GM23248 (cell line): Measurements from ENCODE around the gene JOSD2. TPM values are rescaled to one million over a fixed set of nuclear protein-coding genes. Genes with fewer than 3 reads are reported as not detected.

ENCODE experiments used
- DNase-seq: peaks from one replicate; pipeline ENCODE4 v3.0.0-alpha.2; 2015
- H2AFZ ChIP-seq: fragments of 200-600 bp; sonication (generic); 2 replicates; pipeline ENCODE4 v1.6.1; 2016; ENCODE audit warnings: antibody characterized with exemption
- H3F3A ChIP-seq: fragments of 200-600 bp; sonication (generic); 2 replicates; pipeline ENCODE4 v1.6.1; 2016; ENCODE audit warnings: mild to moderate bottlenecking, antibody characterized with exemption, mixed run types; ENCODE audit not compliant: insufficient read depth
- H3K27ac ChIP-seq: fragments of 200-600 bp; sonication (generic); 2 replicates; pipeline ENCODE4 v1.5.1; 2016; ENCODE audit warnings: mild to moderate bottlenecking
- H3K27me3 ChIP-seq: fragments of 200-600 bp; sonication (generic); replicated peaks from 2 replicates; pipeline ENCODE4 v1.6.1; 2016; ENCODE audit warnings: mild to moderate bottlenecking; ENCODE audit not compliant: insufficient read depth
- H3K36me3 ChIP-seq: fragments of 200-600 bp; sonication (generic); 2 replicates; pipeline ENCODE4 v1.6.1; 2016; ENCODE audit warnings: low read depth, mild to moderate bottlenecking
- H3K4me1 ChIP-seq: fragments of 200-600 bp; sonication (generic); 2 replicates; pipeline ENCODE4 v1.6.1; 2016; ENCODE audit warnings: mild to moderate bottlenecking; ENCODE audit not compliant: insufficient read depth
- H3K4me2 ChIP-seq: fragments of 200-600 bp; sonication (generic); one replicate; pipeline ENCODE4 v1.6.1; 2016; ENCODE audit warnings: mild to moderate bottlenecking; ENCODE audit not compliant: unreplicated experiment
- H3K4me3 ChIP-seq: fragments of 200-600 bp; sonication (generic); 2 replicates; pipeline ENCODE4 v1.5.1; 2016; ENCODE audit warnings: mild to moderate bottlenecking
- H3K79me2 ChIP-seq: fragments of 200-600 bp; sonication (generic); 2 replicates; pipeline ENCODE4 v1.6.1; 2016; ENCODE audit warnings: mild to moderate bottlenecking; ENCODE audit not compliant: insufficient read depth
- H3K9ac ChIP-seq: fragments of 200-600 bp; sonication (generic); 2 replicates; pipeline ENCODE4 v1.6.1; 2016; ENCODE audit warnings: mild to moderate bottlenecking
- H3K9me2 ChIP-seq: fragments of 200-600 bp; sonication (generic); 2 replicates; pipeline ENCODE4 v1.6.1; 2016; ENCODE audit warnings: mixed run types, mild to moderate bottlenecking, moderate library complexity; ENCODE audit not compliant: insufficient read depth
- H3K9me3 ChIP-seq: fragments of 200-600 bp; sonication (generic); one replicate; pipeline ENCODE4 v1.6.1; 2017; ENCODE audit warnings: low read depth
- H4K20me1 ChIP-seq: fragments of 200-600 bp; sonication (generic); 2 replicates; pipeline ENCODE4 v1.6.0; 2016; ENCODE audit not compliant: insufficient read depth
- EZH2 ChIP-seq: fragments of 200-600 bp; sonication (generic); IDR thresholded peaks from 2 replicates; pipeline ENCODE4 v1.6.1; 2018; ENCODE audit warnings: antibody characterized with exemption, mild to moderate bottlenecking; ENCODE audit not compliant: insufficient read depth, poor library complexity, severe bottlenecking
- EZH2phosphoT487 ChIP-seq: fragments of 200-600 bp; sonication (generic); IDR thresholded peaks from 2 replicates; pipeline ENCODE4 v1.6.1; 2018; ENCODE audit warnings: antibody characterized with exemption, moderate library complexity, mild to moderate bottlenecking, low read depth; ENCODE audit not compliant: insufficient read depth
- WGBS, 2 experiments: methylation state at CpG; one replicate each; pipeline ENCODE4 v1.1.6; 2015 to 2017; ENCODE audit warnings: low lambda C conversion rate in 2 of 2, low coverage in 1 of 2; ENCODE audit errors: missing lambda C conversion rate in 2 of 2; 5-methylcytosine and 5-hydroxymethylcytosine counted together
- in situ Hi-C: fragments of 300-500 bp; cut with MboI; formaldehyde crosslinking; loops from 2 replicates; pipeline ENCODE4 v1.15.0; 2020
- polyA plus RNA-seq: library from polyadenylated mRNA; unstranded; fragments of >200 nt; fragmentation: Nextera tagmentation; extraction: Ambion mirVana; gene quantifications from 2 replicates; pipeline ENCODE4 v1.2.1, GENCODE V29; 2016
- total RNA-seq: library from RNA; depleted of rRNA; stranded (reverse); fragments of >200 nt; shearing (Covaris generic); gene quantifications from 2 replicates; pipeline ENCODE4 v1.2.3, GENCODE V29; 2014

The JOSD2 gene
- total and polyA plus RNA-seq, 2 experiments from 2014 or later: 55.2 to 98.5 TPM

GRCh38 chr19:50466706-50467039 is 44.3 kb downstream of the JOSD2 start:
- H3K9ac ChIP-seq: no peak overlapping the region
- in situ Hi-C loops: no loop called here
- 43 to 50% methylated on average over 11 of the region's 11 CpGs for WGBS, 2 experiments

DNA sequence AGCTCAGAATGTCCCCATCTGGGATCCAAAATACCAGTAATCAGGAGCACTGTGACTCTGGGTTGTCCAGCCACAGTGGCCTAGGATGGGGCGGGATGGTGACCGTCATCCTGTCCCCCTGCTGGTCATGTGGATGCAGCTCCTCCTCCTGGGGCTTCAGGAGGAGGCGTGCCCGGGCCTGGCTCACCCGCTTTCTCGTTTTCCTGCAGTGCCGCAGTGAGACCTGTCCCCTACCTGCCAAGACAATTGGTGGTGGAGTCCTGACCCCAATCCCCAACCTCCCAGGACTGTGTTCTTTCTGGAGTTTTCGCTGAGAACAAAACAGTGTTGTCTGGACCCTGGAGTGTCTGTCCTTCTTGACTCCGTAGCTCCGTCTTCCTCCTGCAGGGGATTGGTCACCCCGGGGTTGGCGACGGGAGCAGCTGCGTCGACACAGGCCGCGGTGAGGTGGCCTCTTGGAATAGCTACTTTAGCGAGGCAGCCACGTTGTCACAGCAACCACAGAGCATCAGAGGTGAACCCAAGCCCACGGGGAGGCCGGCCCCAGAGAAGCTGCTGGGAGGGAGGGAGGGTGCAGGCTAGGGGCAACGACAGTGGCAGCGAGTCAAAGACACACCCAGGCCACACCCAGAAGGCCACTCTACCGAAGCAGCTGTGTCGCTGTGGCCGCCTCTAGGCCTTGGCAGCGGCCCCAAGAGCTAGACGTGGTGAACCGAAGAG is 44.8 kb downstream of the JOSD2 start:
- in situ Hi-C loops: no loop called here
- Histone ChIP-seq H4K20me1 (no peaks in the 10 kb centered on the region), H3K9me3 (no peaks in the 10 kb centered on the region), H3K36me3 (no peaks in the 10 kb centered on the region), H3K4me3 (no peak overlapping the region), H3K27me3 (no peaks in the 10 kb centered on the region; the same call in 1 of the 2 replicates), H3K9ac (no peak overlapping the region), H3F3A (no peaks in the 10 kb centered on the region), H3K9me2 (no peaks in the 10 kb centered on the region), H3K79me2 (no peaks in the 10 kb centered on the region), H2AFZ (no peak overlapping the region), H3K27ac (no peak overlapping the region), H3K4me1 (no peaks in the 10 kb centered on the region), H3K4me2 (no peak overlapping the region)
- WGBS, 2 experiments: 19% methylated on average over 27 to 29 of the region's 29 CpGs
- peak; percentile 30 for DNase-seq
- TF ChIP-seq EZH2: no peak
- no peak for TF ChIP-seq EZH2phosphoT487

More at GRCh38 chr19:50466706-50467039, 44.3 kb downstream of the JOSD2 start:
- no peaks in the 10 kb centered on the region for H3K9me2 ChIP-seq
- H3K4me2 ChIP-seq: no peak overlapping the region
- no peaks in the 10 kb centered on the region for H3K79me2 ChIP-seq
- H3K4me3 ChIP-seq: no peak overlapping the region
- no peak overlapping the region for H3K27ac ChIP-seq
- no peak overlapping the region for H2AFZ ChIP-seq
- H4K20me1 ChIP-seq: no peaks in the 10 kb centered on the region
- no peaks in the 10 kb centered on the region for H3K9me3 ChIP-seq
- H3K4me1 ChIP-seq: no peaks in the 10 kb centered on the region
- DNase-seq: no peak
- no peak for TF ChIP-seq EZH2
- TF ChIP-seq EZH2phosphoT487: no peak
- H3F3A ChIP-seq: no peaks in the 10 kb centered on the region
- no peaks in the 10 kb centered on the region; the same call in 1 of the 2 replicates for H3K27me3 ChIP-seq
- H3K36me3 ChIP-seq: no peaks in the 10 kb centered on the region

DNA sequence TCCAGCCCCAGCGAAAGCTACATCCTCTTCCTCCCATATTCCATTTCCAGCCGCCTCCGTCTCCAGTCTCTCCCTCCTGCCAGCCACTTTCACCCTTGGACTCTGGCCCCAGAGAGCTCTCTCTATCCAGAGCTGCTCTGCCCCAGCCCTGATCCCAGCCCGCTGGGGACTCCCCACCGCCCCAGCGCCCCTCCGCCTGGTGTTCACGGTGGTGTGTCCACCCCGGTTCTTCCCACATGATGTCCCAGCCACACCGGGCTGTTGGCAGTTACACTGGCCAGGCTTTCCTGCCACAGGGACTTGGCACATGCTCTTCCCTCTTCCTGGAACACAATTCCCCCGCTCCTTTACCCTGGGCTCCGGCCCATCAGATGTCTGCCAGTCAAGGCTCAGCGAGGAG is 46.0 kb downstream of the JOSD2 start:
- TF ChIP-seq EZH2 (no peak), EZH2phosphoT487 (no peak)
- H3K79me2 ChIP-seq: no peaks in the 10 kb centered on the region
- H3K9me2 ChIP-seq: no peaks in the 10 kb centered on the region
- 58 to 69% methylated on average over 11 to 13 of the region's 13 CpGs for WGBS, 2 experiments
- no peaks in the 10 kb centered on the region for H3K9me3 ChIP-seq
- in situ Hi-C loops: no loop called here
- H3K9ac ChIP-seq: no peak overlapping the region
- no peaks in the 10 kb centered on the region for H4K20me1 ChIP-seq
- DNase-seq: no peak
- no peak overlapping the region for H3K4me3 ChIP-seq
- H3K27me3 ChIP-seq: no peaks in the 10 kb centered on the region; the same call in 1 of the 2 replicates
- no peak overlapping the region for H3K27ac ChIP-seq
- no peak overlapping the region for H2AFZ ChIP-seq
- H3K4me1 ChIP-seq: no peaks in the 10 kb centered on the region
- H3F3A ChIP-seq: no peaks in the 10 kb centered on the region
- no peaks in the 10 kb centered on the region for H3K36me3 ChIP-seq
- no peak overlapping the region for H3K4me2 ChIP-seq

DNA sequence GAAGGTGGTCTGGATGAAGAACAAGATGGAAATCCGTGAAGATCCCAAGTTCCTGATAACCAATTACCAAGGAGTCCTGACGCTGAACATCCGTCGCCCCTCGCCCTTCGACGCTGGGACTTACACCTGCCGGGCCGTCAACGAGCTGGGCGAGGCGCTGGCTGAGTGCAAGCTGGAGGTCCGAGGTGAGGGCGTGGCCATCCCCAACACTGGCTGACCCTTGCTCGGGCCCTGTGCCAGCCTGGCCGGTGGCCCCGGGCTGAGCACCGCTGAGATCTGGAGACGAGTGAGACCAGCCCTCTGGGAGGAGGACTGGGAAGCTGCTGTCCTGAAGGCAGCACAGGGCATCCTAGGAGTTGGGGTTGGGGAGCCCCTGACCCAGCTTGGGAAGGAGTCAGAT is 46.6 kb downstream of the JOSD2 start:
- Histone ChIP-seq H3K9me3 (no peaks in the 10 kb centered on the region), H4K20me1 (no peaks in the 10 kb centered on the region), H3K4me1 (no peaks in the 10 kb centered on the region), H3K4me2 (no peak overlapping the region), H3K79me2 (no peaks in the 10 kb centered on the region), H3K9me2 (no peaks in the 10 kb centered on the region), H3K27me3 (no peaks in the 10 kb centered on the region; the same call in 1 of the 2 replicates), H3K9ac (no peak overlapping the region), H3K27ac (no peak overlapping the region), H3K36me3 (no peaks in the 10 kb centered on the region), H3K4me3 (no peak overlapping the region), H2AFZ (no peak overlapping the region), H3F3A (no peaks in the 10 kb centered on the region)
- no peak for DNase-seq
- TF ChIP-seq EZH2phosphoT487: no peak
- no peak for TF ChIP-seq EZH2
- in situ Hi-C loops: no loop called here
- 45 to 55% methylated on average over 19 of the region's 19 CpGs for WGBS, 2 experiments

- Histone ChIP-seq H3K9me2 (no peaks in the 10 kb centered on the region), H3K27ac (no peak overlapping the region), H3K9me3 (no peaks in the 10 kb centered on the region), H3K4me2 (no peak overlapping the region), H4K20me1 (no peaks in the 10 kb centered on the region), H2AFZ (no peak overlapping the region), H3K4me1 (no peaks in the 10 kb centered on the region), H3K27me3 (peaks cover 8% of the 10 kb centered on the region), H3F3A (no peaks in the 10 kb centered on the region), H3K9ac (no peak overlapping the region), H3K4me3 (no peak overlapping the region), H3K36me3 (no peaks in the 10 kb centered on the region), H3K79me2 (no peaks in the 10 kb centered on the region)
- in situ Hi-C loops: no loop called here
- no peak for DNase-seq
- WGBS, 2 experiments: 60 to 62% methylated on average over 7 of the region's 7 CpGs
- TF ChIP-seq EZH2: no peak
- TF ChIP-seq EZH2phosphoT487: no peak
Measured at GRCh38 chr19:50462970-50463369, 48.0 kb downstream of the JOSD2 start.
